HG02623 (cell line): Measurements from ENCODE around the gene RAB40C.
A peak's percentile ranks its signal among the peaks of the same experiment; 100 is the strongest.

Experiments
- ATAC-seq: cut with Tn5 transposase; IDR thresholded peaks from one replicate; pipeline ENCODE4 v1.9.1; 2021; ENCODE audit warnings: moderate library complexity; ENCODE audit not compliant: unreplicated experiment

Gene RAB40C

DNA sequence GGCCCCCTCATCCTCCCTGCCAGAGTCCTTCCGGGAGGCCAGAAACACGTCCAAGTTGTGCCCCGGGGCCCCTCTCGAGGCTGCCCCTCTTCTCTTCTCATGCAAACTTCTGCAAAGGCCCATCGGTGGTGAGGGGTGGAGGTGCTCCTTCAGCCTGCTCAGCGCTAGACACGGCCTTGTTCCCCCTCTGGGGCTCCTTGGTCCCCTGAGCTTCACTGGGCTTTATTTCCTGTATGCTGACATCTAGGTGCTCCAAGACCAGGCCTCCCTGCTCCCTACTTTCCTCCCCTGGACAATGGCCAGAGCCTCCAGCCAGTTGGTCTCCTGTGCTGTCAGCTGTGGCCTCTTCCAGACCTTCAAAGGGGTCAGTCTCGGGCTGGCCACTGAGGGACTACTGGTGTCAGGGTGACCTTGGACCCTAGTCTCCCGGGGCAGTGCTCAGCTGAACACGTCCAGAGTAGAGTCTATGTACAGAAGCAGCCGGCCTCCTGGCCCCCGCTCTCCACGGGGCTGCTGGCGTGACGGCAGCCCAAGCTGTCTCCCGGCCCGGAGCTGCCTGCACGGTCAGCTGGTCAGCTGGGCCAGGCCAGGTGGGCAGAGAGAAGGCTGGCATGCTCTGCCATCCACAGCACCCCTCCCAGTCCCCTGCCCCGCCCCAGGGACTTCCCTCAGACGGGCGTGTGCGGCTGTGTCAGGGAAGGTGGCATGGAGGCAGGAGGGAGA lies 31.4 kb upstream of the RAB40C start:
- ATAC-seq = no peak

DNA sequence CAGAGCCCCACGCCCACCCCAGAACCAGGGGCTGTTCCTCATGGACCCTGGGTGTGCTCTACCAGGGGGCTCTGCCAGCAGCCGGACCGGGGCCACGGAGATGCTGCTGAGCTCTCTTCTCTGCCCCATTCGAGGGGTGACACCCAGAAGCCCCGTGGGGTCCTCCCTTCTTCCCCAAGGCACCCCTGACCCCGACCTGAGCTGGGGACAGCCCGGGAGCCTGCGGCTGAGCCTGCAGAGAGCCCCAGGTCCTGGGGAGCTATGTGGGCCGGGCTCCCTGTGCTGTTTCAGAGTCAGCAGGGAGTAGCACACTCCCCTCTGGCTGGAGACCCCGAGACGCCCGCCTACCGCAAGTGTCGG lies 30.9 kb upstream of the RAB40C start:
- no peak for ATAC-seq

DNA sequence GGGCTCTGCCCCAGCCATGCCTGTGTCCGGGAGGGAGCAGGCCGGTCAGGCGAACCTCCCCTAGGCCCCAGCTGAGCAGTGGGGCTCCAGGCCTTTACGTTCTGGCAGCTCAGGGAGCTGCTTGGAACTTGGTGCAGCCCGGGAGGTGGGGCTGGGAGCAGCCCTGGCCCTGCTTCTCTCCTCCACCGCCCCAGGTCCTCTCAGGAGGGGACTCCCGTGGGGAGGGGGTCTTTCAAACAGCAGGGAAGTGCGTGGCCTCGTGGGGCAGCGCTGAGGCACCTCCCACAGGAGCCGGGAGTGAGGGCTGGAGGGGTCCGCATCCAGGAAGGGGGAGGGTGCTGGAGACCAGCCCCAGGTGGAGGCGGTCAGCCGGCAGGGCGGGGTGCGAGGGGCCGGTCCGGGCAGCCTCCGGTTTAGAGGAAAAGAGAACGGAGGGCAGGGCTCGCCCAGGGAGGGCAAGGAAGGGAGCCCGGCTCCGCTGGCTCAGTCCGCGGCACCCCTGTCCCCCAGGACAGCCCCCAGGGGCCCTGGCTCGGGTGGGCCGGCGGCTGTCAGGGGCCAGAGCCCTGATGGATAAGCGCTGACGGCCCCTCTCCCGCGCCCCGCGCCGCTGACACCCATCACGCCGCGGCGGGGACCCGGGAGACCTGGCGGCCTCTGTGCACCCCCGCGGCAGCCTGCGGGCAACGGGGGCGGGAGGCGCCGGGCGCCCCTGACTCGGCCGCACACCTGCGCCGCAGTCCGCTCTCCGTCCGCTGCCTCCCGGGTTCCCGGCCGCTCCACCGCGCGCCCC lies 30.3 kb upstream of the RAB40C start:
- no peak for ATAC-seq

DNA sequence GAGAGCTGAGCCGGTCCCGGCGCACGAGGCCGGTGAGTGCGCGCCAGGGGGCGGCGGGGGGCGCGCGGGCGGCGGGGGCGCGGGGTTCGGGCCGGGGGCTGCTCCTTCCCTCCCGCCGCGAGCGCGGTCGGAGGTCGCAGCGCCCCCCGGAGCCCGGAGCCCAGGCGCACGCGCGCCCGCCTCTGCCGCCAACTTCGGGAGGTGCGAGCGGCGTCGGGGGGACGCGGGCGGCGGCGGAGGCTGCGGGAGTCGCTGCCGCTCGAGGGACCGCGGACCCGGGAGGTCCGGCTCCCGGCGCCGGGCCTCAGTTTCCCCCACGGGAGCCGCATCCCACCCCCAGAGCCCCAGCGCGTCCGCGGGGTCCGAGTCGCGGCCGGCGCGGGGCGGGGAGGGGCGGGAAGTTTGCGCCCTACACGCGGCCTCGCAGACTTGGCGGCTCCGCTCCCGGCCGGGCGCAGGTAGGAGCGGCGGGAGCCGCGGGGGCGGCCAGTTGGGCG lies 29.6 kb upstream of the RAB40C start, which contains the start of gene PRR35:
Gene PRR35 (plus strand): TSS at position 191 of the 497 bp plus-strand sequence. CDS start 2,901 bp downstream, outside the sequence.
- ATAC-seq = no peak

DNA sequence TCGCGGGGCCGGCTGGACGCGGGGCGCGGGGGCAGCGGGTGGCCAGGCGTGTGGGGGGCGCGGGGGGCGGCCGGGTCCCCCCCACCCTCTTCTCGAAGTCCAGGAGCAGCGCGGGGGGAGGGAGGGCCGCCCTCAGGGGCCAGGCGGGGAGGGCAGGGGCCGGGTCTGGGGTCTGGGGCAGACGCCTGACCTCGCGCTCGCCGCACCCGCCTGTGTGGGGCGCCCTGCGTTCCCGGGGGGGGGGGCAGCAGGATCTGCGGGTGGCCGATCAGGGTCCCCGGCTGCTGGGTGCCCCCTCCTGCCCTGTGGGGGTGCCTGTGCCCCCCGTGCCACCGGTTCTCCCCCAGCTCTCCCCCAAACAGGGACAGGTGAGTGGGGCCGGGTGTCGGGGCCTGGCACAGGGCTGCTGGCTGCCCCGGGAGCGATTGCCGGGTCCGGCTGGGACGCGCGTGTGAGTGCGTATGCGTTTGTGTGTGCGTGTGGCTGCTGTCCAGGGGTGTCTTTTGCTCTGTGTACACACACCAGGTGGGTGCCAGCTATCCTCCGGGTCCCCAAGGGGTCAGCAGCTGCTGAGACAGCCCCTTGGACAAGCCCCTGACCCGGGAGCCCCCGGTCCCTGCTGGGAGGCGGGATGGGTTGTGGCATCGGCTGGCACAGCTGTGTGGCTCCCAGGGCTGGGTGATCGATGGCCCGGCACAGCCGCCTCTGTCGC lies 29.0 kb upstream of the RAB40C start:
- no peak for ATAC-seq

DNA sequence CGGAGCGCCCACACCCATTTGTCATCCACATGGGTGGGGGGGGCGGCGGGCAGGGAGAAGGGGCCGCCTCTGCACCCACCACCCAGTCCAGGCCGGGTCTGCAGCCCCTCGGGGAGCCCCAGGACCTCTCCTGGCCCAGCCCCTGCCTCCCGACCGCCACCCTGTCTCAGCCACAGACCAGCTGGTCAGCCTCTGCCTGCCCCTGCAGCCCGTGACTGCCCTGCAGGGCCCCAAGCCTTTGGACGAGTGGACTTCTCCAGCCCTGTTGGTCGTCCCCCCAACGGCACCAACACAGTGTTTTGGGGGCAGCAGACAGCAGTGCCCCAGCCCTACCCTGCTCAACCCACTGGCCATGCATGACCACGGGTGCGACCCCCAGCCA lies 28.5 kb upstream of the RAB40C start:
- no peak for ATAC-seq

DNA sequence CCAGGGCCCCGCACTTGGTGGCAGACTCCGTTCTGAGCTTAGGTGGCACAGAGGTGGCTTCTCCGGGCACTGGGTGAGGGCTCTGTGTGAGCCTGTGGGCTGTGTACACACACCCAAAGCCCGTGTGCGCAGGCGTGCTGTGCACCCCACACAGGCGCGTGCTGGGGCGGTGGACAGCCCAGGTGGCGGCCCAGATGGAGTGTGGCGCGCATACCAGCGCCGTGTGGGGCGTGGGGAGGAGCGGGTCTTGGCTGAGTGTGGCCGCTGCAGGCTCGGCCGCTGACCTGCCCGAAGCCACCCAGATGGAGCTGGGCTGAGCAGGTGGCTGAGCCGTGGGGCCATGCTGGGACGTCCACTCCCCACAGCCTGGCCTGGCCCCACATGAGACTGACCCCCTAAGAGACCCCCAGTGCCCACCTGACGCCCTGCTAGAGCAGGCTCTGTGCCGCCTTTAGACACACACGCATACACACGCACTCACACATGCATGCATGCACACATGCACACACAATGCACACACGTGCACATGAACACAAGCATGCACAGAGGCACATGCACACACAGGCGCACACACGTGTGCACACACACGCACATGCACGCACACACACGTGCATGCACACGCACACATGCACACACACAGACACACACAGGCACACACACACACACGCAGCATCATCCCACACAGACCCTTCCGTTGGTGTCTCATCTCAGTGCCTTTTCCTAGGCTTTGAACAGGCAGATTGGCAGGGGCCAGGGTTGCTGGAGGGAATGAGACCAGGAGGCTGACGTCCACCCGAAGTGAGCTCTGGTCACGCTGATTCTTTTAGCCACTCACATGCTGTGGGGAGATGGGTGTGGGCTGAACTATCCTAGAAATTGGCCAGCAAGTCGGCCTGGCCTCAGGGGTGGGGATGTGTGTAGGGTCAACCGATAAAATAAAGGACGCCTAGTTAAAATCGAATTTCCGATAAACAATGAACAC lies 27.6 kb upstream of the RAB40C start:
- no peak for ATAC-seq

DNA sequence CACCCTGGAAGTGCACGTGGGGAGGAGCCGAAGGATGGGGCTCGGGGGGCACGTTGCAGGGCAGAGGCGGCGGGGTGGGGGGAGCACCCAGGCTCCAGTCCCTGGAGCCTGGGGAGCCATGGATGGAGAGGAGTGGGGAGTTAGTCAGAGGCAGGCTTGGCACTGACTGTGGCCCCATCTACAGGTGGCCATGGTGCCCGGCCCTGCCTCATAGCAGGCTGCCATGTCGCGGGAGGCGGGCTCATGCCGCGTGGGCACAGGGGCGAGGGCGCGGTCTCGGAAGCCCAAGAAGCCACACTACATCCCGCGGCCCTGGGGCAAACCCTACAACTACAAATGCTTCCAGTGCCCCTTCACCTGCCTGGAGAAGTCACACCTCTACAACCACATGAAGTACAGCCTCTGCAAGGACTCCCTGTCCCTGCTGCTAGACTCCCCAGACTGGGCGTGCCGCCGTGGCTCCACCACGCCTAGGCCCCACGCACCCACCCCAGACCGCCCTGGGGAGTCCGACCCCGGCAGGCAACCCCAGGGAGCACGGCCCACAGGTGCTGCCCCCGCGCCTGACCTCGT lies 26.7 kb upstream of the RAB40C start:
- no peak for ATAC-seq

DNA sequence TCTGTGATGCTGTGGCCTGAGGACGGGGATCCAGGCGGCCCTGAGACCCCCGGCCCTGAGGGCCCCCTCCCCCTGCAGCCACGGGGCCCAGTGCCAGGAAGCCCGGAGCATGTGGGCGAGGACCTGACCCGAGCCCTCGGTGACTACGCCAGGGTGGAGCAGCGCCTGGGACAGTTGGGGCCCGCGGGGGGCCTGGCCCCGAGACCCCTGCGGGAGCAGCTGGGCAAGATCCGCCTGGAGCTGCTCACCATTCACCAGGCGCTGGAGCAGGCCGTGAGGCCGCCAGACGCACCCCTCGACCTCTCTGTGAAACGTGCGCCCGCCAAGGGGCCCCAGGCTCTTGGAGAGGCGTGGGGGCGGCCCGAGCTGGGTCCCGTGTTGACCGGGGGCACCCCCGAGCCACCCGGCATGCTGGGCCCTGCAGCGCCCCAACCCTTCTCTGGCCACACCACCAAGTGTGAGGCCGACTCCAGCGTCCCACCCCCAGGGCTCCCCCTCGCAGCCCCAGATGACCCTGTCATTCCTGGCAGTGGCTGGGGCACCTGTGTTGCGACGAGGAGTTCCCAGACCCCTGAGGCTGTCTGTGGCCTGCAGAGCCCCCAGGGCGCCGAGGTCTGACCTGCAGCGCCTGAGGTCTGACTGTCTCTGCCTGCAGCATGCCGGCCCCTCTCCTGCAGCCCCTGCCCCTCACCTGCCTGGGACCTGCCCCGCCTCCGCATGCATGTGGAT lies 25.0 kb upstream of the RAB40C start:
- ATAC-seq = no peak

DNA sequence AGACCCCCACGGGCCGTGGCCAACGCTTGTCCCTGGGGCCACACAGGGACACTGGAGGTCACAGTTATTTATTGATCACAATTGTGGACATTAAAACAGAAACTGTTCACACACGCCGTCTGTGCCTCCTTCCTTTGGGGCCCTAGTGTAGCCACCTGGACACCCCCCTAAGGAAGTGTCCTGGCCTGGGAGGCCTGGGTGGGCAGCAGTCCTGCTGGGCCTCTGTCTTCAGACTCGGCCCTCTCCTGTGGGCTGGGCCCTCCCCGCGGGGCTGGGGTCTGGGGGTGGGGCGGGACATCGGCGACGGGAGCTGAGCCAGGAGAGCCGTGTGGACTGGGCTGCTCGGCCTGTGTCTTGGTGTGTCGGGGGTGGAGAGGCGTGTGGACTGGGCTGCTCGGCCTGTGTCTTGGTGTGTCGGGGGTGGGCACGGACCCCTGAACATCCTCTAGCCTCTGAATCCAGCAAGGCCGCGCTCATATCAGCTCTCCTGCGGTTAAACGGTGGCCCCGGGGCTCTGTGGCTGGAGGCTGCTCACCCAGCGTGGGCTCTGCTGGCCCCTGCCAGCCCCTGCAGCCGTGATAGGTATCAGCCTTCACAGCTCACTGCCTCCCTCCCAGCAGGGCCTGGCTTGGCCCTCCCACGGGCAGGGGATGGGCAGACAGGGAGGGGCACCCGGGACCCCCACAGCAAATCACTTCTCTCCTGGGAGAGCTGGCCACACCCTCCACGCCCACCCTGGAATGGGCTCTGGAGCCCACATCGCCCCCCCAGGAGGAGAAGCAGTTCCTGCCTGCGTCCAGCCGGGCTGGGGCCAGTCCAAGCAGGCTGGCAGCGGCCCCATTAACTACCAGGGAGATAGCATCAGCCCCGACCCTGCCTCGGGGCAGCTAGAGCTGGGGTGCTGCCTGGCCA lies 24.2 kb upstream of the RAB40C start:
- ATAC-seq = no peak

DNA sequence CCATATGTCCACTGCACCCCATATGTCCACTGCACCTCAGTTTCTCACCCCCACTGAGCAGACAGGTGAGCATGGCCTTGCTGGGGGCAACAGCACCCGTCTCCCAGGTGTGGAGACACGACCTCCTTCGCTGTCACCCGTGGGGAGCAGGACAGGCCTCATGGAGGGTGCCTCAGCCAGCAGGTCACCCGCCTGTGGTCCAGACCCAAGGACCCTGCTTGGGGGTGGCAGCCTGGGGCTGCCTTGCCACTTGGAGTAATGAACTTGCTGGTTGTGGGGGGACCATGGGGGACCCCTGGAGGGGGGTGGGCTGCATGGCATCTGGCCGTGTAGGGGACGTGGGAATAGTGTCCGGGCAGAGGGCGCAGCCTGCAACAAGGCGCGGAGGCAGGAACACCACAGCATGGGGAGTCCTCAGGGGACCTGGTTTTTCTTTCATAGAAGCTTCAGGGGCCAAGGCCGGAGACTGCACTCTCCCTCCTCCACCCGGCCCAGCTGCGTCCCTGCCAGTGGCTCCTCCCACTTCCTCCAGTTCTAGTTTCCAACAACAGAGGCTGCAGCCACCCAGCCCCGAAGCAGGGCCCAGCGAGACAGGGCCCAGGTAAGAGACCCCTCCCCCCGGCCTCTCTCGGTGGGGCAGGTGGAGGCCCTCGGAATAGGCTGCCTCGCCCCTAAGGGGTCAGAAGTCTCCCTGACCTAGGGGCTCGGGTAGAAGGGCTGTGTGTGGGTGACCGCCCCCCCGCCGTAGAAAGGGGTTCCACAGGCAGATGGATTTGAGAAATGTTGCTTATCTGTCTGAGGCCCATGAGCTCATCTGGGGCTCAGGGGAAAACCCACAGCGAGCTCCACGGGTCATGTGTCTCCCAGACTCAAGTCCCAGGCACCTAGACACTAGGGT lies 23.1 kb upstream of the RAB40C start, which contains the start of gene NHLRC4:
Gene NHLRC4 (plus strand): TSS at position 531 of the 898 bp plus-strand sequence. CDS start 1,043 bp downstream, outside the sequence.
- ATAC-seq = no peak

DNA sequence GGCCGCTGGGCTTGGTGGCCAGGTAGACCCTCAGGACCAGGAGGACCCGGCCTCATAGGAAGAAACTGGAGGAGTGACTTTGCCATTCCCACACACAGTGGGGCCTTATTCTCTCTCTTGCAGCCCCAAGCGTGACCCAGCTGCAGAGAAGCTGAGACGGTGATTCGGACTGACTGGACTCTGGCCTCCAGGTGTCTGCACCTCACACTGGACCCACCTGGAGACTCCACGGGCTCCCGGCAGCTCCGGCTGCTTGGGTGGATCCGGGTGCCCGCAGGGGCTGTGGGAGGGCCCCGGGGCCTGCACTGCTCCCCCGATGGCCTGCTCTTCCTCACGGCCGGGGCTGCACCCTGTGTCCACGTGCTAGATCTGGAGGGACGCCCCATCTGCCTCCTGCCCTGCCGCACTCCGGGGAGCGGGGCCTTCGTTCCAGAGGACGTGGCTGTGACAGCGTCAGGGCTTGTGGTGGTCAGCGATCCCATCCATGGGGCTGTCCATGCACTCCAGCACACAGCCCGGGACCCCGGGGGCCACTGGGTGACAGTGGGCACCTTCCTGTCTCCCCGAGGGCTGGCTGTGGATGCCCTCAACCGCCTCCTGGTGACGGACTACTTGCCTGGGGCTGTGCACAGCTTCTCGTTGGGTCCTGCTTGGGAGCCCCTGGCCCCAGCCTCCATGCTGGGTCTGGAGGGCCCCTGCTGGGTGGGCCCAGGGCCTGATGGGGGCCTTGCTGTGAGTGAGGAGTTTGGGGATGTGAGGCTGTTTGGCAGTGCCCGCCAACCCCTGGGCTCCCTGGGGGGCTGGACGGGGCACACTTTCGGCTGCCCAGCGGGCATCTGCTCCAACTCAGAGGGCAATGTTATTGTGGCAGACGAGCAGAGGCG lies 22.3 kb upstream of the RAB40C start:
- ATAC-seq = no peak

DNA sequence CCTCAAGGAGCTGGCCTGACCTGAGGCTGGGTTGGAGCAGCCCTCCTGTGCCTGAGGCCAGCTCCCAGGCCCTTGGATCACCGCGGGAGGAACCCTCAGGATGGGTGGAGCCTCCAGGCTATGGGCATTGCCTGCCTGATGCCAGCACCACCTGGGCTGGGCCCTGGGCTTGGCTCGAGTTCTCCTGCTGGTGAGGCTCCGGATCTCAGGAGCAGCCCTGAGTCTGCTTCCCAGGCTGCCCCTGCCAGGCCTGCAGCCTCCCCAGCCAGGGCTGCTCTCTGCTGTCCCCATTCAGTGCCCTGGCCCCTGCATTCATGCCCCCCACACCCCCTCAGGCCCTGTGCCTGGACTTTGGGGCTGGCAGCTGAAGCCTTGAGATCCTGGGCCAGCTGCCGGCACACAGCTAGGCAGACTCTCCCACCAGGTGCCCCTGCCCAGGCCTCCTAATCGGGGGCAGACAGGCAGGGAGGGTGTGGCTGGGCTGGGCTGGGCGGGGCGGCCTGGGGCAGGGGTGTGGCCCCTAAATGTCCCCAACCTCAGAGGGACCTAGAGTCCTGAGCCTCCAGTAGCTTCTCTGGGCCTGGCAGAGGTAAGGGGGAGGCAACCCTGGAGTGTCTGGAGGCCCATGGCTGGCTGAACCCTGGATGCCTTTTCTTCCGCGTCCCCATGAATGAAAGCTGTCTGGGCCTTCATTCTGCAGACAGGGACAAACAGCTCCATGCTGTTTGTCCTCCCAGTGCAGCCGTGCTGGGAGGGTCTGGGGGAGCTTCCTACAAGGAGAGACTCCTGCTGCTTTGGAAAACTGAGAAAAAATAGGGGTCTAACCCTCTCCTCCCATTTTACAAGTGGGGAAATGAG lies 21.2 kb upstream of the RAB40C start:
- ATAC-seq = no peak

DNA sequence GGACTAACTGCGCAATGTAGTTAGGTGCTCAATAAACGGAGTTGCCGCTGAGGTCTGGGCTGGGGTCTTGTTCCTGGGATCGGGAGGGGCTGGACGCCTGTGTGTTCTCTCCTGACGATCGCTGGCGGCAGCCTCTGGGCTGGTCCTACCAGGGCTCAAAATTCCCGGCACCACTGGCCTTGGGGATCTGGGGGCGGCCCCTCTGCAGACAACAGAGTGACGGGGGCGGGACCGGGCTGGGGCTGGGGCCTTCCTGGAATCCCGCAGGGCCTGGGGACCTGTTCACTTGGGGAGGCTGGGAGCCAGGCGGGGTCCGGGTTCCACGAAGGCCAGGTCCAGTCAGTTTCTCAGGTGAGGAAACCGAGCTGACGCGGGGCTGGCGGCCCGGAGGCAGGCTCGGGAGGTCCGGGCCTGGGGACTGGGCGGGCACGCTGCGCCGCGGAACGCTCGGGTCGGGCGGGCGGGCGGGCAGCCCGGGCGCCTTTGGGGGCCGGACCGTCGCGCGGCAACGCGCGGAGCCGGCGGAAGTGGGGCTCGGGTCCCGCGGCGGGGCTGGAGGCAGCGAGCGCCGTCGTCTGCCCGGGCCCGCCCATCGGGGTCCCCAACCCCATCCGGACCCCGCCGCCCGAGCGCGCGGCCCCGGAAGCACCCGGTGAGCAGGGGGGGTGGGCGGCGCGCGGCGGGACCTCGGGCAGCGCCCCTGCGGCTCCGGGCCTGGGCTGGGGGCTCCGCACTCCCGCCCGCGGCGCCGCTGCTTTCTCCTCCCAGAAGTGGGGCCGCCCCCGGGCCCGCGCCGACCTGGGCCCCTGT lies 20.2 kb upstream of the RAB40C start, which contains the start of gene PIGQ:
Gene PIGQ (plus strand): TSS at position 524 of the 810 bp plus-strand sequence. CDS start 4,107 bp downstream, outside the sequence.
- peak; percentile 57 for ATAC-seq
